Fibroblast of the conjunctiva (primary cell): Measurements from ENCODE around the gene CDKAL1.
"Not testable (repeated sequence)": the region's sequence is repeated elsewhere in the genome, so short reads cannot be mapped to it uniquely, and the experiment has no call there.

Source experiments
- DNase-seq: peaks from one replicate; pipeline ENCODE4 v3.0.0-alpha.2; 2010; ENCODE audit warnings: low read depth

Gene CDKAL1

GRCh38 chr6:20709451-20709850 is 175.2 kb downstream of the CDKAL1 start:
- DNase-seq, result no peak

- no peak for DNase-seq
Observed at GRCh38 chr6:20710341-20710740, 176.1 kb downstream of the CDKAL1 start.

- no peak for DNase-seq
Observed at GRCh38 chr6:20711518-20711917, 177.3 kb downstream of the CDKAL1 start.

- DNase-seq, result no peak
Observed at GRCh38 chr6:20712011-20712410, 177.8 kb downstream of the CDKAL1 start.

GRCh38 chr6:20715135-20715806 is 181.0 kb downstream of the CDKAL1 start:
- DNase-seq, result no peak

GRCh38 chr6:20716865-20717264 is 182.6 kb downstream of the CDKAL1 start:
- DNase-seq, result no peak

GRCh38 chr6:20717743-20718142 is 183.5 kb downstream of the CDKAL1 start:
- DNase-seq, result no peak

- no peak for DNase-seq
Observed at GRCh38 chr6:20718705-20719653, 184.7 kb downstream of the CDKAL1 start.

- no peak for DNase-seq
Observed at GRCh38 chr6:20719980-20720379, 185.7 kb downstream of the CDKAL1 start.

- DNase-seq, result not testable (repeated sequence)
Observed at GRCh38 chr6:20721121-20721520, 186.9 kb downstream of the CDKAL1 start.

- DNase-seq, result no peak
Observed at GRCh38 chr6:20722455-20722854, 188.2 kb downstream of the CDKAL1 start.

- DNase-seq, result no peak
Observed at GRCh38 chr6:20723236-20723635, 189.0 kb downstream of the CDKAL1 start.

GRCh38 chr6:20724443-20725190 is 190.4 kb downstream of the CDKAL1 start:
- no peak for DNase-seq

GRCh38 chr6:20725235-20725634 is 191.0 kb downstream of the CDKAL1 start:
- not testable (repeated sequence) for DNase-seq

GRCh38 chr6:20729086-20729485 is 194.8 kb downstream of the CDKAL1 start:
- no peak for DNase-seq

- DNase-seq, result not testable (repeated sequence)
Observed at GRCh38 chr6:20732362-20732761, 198.1 kb downstream of the CDKAL1 start.

GRCh38 chr6:20732896-20733295 is 198.6 kb downstream of the CDKAL1 start:
- no peak for DNase-seq

- DNase-seq, result no peak
Observed at GRCh38 chr6:20737912-20738311, 203.7 kb downstream of the CDKAL1 start.

GRCh38 chr6:20740088-20740487 is 205.8 kb downstream of the CDKAL1 start:
- no peak for DNase-seq

GRCh38 chr6:20740727-20741126 is 206.5 kb downstream of the CDKAL1 start:
- no peak for DNase-seq

- no peak for DNase-seq
Observed at GRCh38 chr6:20741490-20741889, 207.2 kb downstream of the CDKAL1 start.

- no peak for DNase-seq
Observed at GRCh38 chr6:20744911-20745557, 210.8 kb downstream of the CDKAL1 start.
